GM21723 (cell line): ENCODE measurements around the gene AFAP1.

Source experiments
- ATAC-seq: cut with Tn5 transposase; IDR thresholded peaks from one replicate; pipeline ENCODE4 v1.9.1; 2021; ENCODE audit warnings: mild to moderate bottlenecking, moderate library complexity; ENCODE audit not compliant: unreplicated experiment

The AFAP1 gene

DNA sequence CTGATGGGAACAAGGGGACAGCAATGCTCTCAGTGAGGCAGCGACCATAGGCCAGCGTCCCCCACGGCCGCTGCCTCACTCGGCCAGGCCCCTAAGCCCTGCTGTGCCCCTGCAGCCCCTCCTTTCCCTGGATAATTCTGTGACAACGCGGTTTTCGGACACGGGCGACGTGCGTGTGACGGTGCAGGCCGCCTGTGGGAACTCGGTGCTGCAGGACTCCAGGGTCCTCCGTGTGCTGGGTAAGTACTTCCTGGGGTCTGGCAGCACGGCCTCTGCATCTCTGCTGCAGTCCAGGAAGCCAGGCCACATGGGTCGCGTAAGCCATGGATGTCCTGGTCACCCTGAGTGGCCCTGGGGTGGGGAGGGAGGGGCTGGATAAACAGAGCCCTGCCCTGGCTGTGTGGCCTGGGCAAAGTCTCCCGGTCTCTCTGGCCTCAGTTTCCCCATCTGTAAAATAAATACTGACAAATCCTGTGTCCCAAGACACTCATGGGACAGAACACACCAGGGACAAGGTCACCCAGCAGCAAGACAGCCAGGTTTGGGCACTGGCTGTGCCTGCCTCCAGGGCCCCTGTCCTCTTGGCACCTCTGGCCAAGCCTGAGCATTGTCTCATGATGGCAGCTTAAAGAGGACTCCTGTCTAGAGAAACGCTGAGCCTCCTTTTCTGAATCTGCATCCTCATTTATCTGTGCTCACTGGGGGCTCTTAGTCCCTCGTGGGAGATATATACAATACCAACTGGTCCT lies 212.8 kb downstream of the AFAP1 start:
- ATAC-seq = no peak

GRCh38 chr4:7725951-7726350 lies 213.7 kb downstream of the AFAP1 start:
- no peak for ATAC-seq

- no peak for ATAC-seq
These were observed 216.0 kb downstream of the AFAP1 start for GRCh38 chr4:7723625-7724024.

DNA sequence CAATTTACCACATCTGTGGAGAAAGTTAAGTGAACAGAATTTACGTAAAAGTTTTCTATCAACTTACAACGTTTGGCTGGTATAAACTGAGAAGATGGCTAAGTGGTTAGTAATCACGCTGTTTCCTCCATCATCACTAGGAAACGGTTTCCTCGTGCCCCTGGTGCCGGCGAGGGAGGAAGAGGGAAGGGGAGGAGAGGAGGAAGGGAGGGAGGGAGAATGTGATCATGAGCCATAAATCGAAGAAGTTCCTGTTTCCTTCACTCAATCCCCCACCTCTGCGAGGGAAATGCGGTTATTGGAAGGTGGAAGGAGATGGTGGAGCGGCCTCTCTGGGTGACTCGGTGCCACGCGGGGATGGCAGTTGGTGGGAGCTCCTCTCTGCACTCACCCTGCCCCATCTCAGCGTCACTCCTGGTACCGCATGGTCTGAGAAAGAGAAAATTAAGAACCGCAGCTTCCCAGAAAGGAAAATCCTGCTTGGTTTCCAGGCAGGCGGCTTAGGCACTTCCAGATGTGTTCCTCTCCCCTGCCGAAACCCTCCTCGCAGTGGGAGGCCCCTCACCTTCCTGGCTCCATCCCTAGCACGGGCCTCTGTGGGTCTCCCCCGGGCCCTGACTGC lies 216.8 kb downstream of the AFAP1 start:
- ATAC-seq = no peak

- ATAC-seq = no peak
These were observed 217.6 kb downstream of the AFAP1 start for GRCh38 chr4:7721984-7722551.

DNA sequence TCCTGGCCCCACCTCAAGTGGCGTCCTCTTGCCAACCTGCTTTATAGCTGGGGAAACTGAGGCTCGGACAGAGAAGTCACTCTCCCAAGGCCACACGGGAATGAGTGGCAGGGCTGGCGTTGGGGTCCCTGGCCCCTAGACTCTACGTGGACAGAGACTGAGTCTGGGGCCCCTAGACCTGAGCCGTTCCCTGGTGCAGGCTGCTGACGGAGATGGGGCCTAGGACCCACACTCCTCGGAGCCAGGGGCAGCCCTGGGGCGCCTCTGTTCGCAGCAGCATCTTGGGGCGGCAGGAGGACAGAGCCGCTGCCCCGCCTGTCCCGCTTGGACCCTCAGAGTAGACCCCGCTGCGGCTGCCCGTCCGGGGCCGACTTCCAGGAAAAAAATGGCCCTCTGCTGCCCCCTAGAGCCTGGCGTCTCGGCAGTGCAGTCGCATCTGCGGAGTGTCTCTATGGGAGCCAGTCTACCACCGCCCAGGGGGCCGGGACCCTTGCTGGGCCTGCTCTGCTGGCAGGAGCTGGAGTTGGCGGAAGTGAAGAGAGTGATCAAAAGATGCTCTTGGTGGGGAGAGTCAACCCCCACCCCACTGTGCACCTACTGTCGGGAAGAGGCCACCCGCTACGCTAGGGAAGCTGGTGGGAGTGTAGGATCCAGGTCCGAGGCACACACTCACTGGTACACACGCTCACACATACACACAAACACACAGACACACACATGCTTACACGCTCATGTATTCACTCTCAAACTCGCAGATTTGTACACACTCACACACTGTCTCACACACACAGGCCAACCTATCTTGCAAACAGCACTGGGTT lies 220.1 kb downstream of the AFAP1 start:
- ATAC-seq = no peak

DNA sequence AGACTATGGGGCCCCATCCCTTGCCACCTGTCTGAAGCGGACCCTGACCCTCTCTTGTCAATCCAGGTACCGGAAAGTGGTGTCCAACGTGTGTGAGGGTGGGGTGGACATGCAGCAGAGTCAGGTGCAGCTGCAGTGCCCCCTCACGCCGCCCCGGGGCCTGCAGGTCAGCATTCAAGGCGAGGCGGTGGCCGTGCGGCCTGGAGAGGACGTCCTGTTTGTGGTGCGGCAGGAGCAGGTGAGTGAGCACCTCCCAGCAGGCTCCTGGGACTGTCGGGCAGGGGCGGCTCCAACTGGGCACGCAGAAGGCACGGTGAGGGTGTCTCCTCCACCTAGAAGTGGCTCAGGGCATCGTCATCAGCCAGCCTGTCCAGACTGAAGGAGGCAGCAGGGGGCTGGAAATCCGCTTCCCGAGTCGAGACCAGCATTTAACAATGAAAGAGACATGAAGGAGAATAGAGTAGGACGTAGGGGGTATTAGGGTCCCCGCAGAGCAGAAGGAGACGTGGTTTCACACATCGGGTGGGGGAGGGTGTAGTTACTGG lies 221.6 kb downstream of the AFAP1 start:
- no peak for ATAC-seq

GRCh38 chr4:7717161-7717560 lies 222.5 kb downstream of the AFAP1 start:
- no peak for ATAC-seq

- no peak for ATAC-seq
These were observed 223.5 kb downstream of the AFAP1 start for GRCh38 chr4:7716010-7716721.

- no peak for ATAC-seq
These were observed 224.2 kb downstream of the AFAP1 start for GRCh38 chr4:7715271-7716009.

DNA sequence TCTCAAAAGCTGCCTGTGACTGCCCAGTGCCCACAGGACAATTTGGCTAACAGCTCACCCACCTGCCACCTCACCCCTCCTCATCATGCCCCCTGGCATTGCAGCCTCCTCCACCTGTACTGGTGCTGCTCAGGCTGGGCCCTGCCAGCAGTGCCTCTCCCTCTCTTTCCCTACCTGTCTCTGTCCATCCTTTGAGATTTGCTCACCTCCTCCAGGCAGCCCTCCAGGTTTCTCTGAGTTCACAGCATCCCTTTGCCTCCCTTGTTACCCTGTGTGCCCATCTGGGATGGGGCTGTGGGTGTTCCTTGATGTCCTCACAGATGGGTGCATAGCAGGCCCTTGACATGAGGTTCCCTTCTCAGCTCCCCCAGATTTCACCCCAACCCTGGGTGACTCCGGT lies 224.9 kb downstream of the AFAP1 start:
- ATAC-seq = no peak

GRCh38 chr4:7714176-7714575 lies 225.5 kb downstream of the AFAP1 start:
- no peak for ATAC-seq

DNA sequence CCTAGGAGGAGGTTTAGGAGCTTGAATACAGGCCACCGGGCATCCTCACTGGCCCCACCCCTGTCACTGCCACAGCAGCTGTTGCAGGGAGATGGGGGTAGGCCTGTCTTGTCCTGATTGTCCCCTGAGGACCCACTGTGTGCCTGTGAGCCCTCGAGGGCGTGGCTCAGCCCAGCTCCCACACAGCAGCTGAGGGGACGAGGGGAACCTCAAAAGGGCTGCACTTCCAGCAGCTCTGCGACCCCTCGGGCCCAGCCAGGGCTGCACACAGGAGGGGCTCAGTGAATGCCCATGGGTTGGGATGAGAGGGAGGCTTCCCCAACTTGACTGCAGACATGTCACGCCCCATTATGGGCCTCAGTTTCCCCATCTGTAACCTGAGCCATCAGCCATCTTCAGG lies 225.9 kb downstream of the AFAP1 start:
- no peak for ATAC-seq

GRCh38 chr4:7712021-7712671 lies 227.5 kb downstream of the AFAP1 start:
- ATAC-seq = no peak

DNA sequence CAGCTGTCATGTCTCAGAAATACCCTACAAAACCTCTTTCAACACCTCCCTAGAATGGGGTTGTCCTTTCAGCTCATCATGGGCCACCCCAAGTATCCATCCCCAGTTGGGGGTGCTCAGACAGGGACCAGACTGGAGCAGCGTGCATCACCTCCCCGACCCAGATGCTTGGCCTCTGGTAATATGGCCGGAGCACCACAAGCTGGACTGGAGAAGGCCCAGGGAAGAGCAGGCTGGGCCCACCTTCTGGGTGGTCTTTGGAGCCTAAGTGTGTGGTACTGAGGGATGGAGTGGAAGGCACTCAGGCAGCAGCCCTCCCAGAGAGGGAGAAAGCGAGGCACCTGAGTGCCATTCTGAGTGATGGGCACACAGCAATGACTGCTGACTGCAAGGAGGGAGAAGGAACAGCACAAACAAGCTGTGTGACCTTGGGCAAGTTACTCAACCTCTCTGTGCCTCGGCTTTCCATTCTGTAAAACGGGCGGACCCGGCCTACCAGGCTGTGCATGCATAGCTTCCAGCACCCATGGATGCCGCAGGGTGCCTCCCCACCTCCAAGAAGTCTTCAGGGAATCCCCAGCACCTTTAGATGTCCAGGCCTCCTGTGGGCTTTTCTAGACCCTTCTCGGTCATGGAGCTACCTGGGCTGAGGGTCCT lies 228.2 kb downstream of the AFAP1 start:
- ATAC-seq = no peak

DNA sequence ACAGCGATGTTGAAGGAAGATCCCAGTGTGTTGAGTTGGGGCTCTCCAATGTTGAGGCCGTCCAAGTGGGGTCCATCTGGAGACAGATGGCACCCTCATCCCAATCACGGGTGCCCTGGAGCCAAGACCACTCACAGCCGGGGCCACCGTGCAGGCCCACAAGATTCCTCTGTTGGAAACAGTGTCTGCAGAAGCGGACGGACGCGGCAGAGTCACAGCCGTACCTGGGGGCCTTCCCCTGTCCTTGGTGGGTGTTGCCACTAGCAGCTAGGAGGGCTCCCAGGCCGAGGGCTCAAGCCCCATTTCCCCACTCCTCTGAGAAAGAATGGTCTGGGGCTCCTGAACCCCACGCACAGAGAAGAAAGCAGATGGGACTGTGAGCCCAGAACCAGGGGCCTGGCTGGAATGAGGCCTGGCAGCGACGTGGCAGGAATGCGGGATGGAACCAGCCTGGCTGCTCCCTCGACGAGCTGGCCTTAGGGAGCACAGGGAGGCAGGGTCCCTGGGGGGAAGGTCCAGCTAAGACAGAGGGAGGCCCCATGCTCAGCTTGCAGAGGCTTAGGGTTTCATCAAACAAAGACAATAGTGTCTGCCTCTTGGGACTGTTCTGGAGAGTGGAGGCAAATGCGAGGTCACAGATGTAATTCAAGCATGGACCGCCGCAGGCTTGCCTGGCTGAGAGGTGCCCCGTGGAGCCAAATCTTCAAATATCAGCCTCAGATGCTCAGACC lies 228.9 kb downstream of the AFAP1 start:
- no peak for ATAC-seq

- ATAC-seq = no peak
These were observed 229.5 kb downstream of the AFAP1 start for GRCh38 chr4:7710126-7710525.

GRCh38 chr4:7709431-7709830 lies 230.2 kb downstream of the AFAP1 start:
- no peak for ATAC-seq
